Activated T-helper 17 cell treated with anti-CD3 and anti-CD28 coated beads, Interleukin-2, amount 50 U/mL, for 72 hours (primary cell): ENCODE measurements around the gene PLSCR1. TPM values are rescaled to one million over a fixed set of nuclear protein-coding genes. Genes with fewer than 3 reads are reported as not detected.

Source experiments
- total RNA-seq, 2 donors: library from RNA; stranded (reverse); gene quantifications; one replicate each; pipeline ENCODE4 v1.2.3, GENCODE V29; 2022

The PLSCR1 gene
- total RNA-seq, 2 donors from 2014 or later, result 22.6 to 48.0 TPM

Other genes with a start within 250 kb of the PLSCR1 start
- gene PLSCR2, start 75.0 kb downstream of the PLSCR1 start, total RNA-seq, result not detected
- not detected for gene PLSCR5, start 60.7 kb upstream of the PLSCR1 start, total RNA-seq